HEK293T (cell line): Measurements from ENCODE around the gene FCN2.

Experiments used
- ARNT ChIP-seq: fragments of 450-650 bp; IDR thresholded peaks from 2 replicates; pipeline ENCODE4 v1.6.1; 2017; ENCODE audit warnings: mild to moderate bottlenecking
- BHLHE40 ChIP-seq: fragments of 450-650 bp; IDR thresholded peaks from 2 replicates; pipeline ENCODE4 v1.6.1; 2016; ENCODE audit warnings: mild to moderate bottlenecking, moderate library complexity, borderline replicate concordance
- ELF4 ChIP-seq: fragments of 450-650 bp; IDR thresholded peaks from 2 replicates; pipeline ENCODE4 v1.6.1; 2017; ENCODE audit warnings: antibody characterized with exemption
- FOXA1 ChIP-seq: fragments of 450-650 bp; IDR thresholded peaks from 2 replicates; pipeline ENCODE4 v1.6.1; 2016; ENCODE audit warnings: mild to moderate bottlenecking
- FOXM1 ChIP-seq: fragments of 450-650 bp; IDR thresholded peaks from 2 replicates; pipeline ENCODE4 v1.6.1; 2017; ENCODE audit warnings: mild to moderate bottlenecking, borderline replicate concordance
- HDGF ChIP-seq: fragments of 450-650 bp; IDR thresholded peaks from 2 replicates; pipeline ENCODE4 v1.6.1; 2017; ENCODE audit warnings: antibody characterized with exemption, borderline replicate concordance
- L3MBTL2 ChIP-seq: fragments of 450-650 bp; conservative IDR thresholded peaks from 2 replicates; pipeline ENCODE4 v1.6.1; 2016; ENCODE audit warnings: mild to moderate bottlenecking
- NFRKB ChIP-seq: fragments of 450-650 bp; IDR thresholded peaks from 2 replicates; pipeline ENCODE4 v1.6.1; 2016; ENCODE audit warnings: mild to moderate bottlenecking, moderate library complexity
- SP1 ChIP-seq: fragments of 450-650 bp; IDR thresholded peaks from 2 replicates; pipeline ENCODE4 v1.6.1; 2017
- SUZ12 ChIP-seq: fragments of 450-650 bp; IDR thresholded peaks from 2 replicates; pipeline ENCODE4 v1.6.1; 2016; ENCODE audit warnings: mild to moderate bottlenecking
- TARDBP ChIP-seq: fragments of 450-650 bp; IDR thresholded peaks from 2 replicates; pipeline ENCODE4 v1.6.1; 2016

DNA sequence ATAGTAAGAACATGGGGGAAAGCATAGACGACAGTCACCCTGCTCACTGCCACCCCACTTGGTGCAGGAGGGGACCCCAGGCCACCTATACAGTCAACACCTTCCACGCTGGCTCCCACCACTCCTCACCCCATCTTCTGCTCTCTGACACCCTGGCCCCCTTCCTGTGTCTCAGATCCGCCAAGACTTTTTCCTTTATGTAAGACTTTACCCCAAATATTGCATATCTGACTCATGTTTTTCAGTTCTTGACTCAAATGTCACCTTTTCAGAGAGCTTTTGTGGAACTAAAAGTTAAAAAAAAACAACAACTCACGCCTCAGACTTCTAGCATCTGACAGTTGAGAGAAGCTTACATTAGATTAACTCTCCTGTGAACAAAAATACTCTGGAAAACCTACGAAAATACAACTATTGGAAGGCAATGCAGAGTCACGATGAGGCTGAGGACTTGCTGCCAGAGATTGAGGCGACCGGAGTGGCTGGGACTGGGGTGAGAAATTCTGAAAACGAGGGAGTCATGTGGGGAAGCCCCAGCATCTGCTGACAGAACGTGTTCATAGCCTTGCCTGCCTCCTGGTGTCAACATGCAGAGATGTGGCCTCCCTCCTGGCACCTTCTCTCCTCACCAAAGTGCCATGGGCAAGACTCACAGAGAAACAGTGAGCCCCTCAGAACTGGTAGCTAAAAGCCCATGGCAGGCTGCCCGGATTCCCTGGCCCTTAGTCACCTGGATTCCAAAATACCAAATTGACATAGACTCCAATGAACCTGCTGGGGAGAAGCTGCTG is 22.4 kb upstream of the FCN2 start:
- TF ChIP-seq FOXM1 (no peak), ARNT (no peak), ELF4 (no peak), NFRKB (no peak), TARDBP (no peak), SP1 (no peak), BHLHE40 (no peak), SUZ12 (no peak), FOXA1 (no peak), HDGF (no peak), L3MBTL2 (no peak)
